Peyer's patch (tissue), 4 donors: ENCODE data around the gene ZNF823.

ENCODE experiments used
- POLR2A ChIP-seq, 2 donors: fragments of 450-650 bp; IDR thresholded peaks; one replicate each; pipeline ENCODE4 v1.5.1; 2017; ENCODE audit warnings: antibody characterized with exemption in 2 of 2, mild to moderate bottlenecking in 2 of 2, moderate library complexity in 2 of 2
- TF ChIP-seq, protein P1 (sequence below), 6 experiments: fragments of 450-650 bp in 4 of 6; fragments of 200-600 bp in 2 of 6; sonication (generic) in 1 of 6; IDR thresholded peaks; one replicate each; pipeline ENCODE4 v1.5.1; 2017 to 2019; ENCODE audit warnings: antibody characterized with exemption in 6 of 6, mild to moderate bottlenecking in 3 of 6, moderate library complexity in 1 of 6

DNA sequence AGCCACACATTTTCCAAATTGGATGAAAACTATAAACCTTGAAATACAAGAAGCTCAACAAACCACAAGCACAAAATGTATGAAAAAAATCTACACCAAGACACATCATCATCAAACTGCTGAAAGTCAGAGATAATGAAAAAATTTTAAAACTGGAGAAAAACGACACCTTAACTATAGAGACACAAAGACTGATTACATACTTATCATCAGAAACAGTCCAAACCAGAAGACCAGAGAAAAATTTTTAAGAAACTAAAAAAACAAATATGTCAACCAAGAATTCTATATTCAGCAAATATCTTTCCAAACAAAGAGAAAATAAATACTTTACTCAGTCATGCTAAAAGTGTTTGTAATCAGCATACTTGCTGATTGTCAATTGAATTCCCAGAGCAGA, 8.5 kb upstream of the ZNF823 start:
- TF ChIP-seq, protein P1, sequence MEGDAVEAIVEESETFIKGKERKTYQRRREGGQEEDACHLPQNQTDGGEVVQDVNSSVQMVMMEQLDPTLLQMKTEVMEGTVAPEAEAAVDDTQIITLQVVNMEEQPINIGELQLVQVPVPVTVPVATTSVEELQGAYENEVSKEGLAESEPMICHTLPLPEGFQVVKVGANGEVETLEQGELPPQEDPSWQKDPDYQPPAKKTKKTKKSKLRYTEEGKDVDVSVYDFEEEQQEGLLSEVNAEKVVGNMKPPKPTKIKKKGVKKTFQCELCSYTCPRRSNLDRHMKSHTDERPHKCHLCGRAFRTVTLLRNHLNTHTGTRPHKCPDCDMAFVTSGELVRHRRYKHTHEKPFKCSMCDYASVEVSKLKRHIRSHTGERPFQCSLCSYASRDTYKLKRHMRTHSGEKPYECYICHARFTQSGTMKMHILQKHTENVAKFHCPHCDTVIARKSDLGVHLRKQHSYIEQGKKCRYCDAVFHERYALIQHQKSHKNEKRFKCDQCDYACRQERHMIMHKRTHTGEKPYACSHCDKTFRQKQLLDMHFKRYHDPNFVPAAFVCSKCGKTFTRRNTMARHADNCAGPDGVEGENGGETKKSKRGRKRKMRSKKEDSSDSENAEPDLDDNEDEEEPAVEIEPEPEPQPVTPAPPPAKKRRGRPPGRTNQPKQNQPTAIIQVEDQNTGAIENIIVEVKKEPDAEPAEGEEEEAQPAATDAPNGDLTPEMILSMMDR (IDR thresholded peaks at IDR 0.05): no peak
- no peak for TF ChIP-seq POLR2A (IDR thresholded peaks at IDR 0.05)
